RCC 7860 (cell line): ENCODE results near the gene MRPS9.

Experiments
- DNase-seq: peaks from one replicate; pipeline ENCODE4 v3.0.0-alpha.2; 2015; ENCODE audit warnings: low spot score
- FAIRE-seq: peaks from 2 replicates; lab custom pipeline; 2012; peaks lifted over from hg19 to GRCh38; lab: Jason Lieb, UNC

MRPS9 gene

DNA sequence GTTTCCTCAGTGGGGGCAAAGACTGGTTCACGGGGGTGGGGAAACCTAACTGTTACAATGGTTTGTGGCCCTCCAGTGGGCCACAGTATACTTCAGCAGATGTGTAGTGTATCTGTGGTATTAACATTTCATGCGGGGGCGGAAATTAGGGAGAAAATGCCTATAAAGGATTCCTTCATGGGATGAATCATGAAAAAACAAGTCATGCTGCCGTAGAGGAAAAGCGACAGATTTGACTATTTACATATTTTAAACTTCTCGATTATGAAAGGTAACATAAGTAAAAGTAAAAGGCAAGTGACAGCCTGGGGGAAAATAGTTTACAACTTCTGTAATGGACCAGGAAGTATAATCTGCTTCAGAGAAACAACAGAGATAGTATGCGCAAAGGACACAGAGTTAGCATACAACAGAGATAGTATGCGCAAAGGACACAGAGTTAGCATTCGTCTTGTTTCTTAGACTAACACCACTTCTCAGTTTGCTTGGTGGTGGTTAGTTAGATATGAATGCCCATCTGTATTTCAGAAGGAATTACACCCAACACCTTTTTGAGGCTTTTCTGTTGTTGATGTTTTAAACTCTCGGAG, 41.1 kb downstream of the MRPS9 start:
- FAIRE-seq (no peak), DNase-seq (no peak)

- no peak for FAIRE-seq
These were observed 42.6 kb downstream of the MRPS9 start for GRCh38 chr2:105080461-105080860.

GRCh38 chr2:105081006-105081601, 43.2 kb downstream of the MRPS9 start:
- DNase-seq: no peak
- no peak for FAIRE-seq

More at GRCh38 chr2:105080461-105080860, 42.6 kb downstream of the MRPS9 start:
- no peak for DNase-seq

- FAIRE-seq (no peak), DNase-seq (no peak)
These were observed 44.2 kb downstream of the MRPS9 start for GRCh38 chr2:105082107-105082506.

GRCh38 chr2:105085525-105085924, 47.7 kb downstream of the MRPS9 start:
- DNase-seq (no peak), FAIRE-seq (no peak)

DNA sequence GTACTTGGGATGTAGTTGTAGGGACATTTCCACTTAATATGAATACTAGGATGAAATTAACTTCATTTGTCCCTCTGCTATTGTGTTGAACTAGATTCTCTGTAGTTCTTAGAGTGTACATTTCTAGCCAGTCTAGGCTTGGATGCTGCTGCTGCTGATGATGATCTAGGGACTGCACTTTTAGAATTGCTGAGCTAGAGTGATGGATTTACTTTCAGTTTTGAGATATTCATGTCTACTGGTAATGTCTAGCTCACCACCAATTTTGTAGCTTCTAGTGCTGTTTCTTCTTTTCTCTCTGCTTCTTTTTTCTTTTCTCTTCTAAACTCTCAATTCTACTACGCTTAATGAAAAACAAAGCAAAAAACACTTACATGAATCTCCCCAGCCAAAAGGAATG, 49.4 kb downstream of the MRPS9 start:
- DNase-seq: no peak
- FAIRE-seq: no peak

GRCh38 chr2:105090091-105090490, 52.2 kb downstream of the MRPS9 start:
- no peak for FAIRE-seq
- DNase-seq: no peak

GRCh38 chr2:105092797-105093196, 54.9 kb downstream of the MRPS9 start:
- DNase-seq: no peak
- no peak for FAIRE-seq

GRCh38 chr2:105099153-105099552, 61.3 kb downstream of the MRPS9 start:
- DNase-seq (no peak), FAIRE-seq (no peak)

GRCh38 chr2:105100046-105100840, 62.4 kb downstream of the MRPS9 start:
- DNase-seq (no peak), FAIRE-seq (no peak)

- FAIRE-seq (no peak), DNase-seq (no peak)
These were observed 64.1 kb downstream of the MRPS9 start for GRCh38 chr2:105102001-105102400.

- peak; percentile 87 for DNase-seq
These were observed 65.1 kb downstream of the MRPS9 start for GRCh38 chr2:105102963-105103421.

DNA sequence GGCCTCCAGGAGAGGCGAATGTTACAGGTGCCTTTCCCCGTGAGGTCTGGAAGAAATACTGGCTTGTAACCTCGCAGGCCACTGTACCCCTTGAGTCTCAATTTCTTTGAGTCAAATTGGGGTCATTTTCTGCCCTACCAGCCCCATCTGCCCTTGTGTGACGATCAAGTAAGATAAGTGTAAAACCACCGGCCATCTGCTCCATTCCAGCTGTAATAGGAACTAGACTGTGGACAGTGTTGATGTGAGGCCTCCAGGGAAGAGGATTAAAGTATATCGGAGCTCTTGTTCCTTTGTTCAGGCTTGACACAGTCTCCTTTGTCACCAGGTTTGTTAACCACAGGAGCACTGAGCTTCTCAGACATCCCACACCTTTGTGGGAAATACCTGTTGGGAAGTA, 65.6 kb downstream of the MRPS9 start:
- DNase-seq: no peak

More at GRCh38 chr2:105102963-105103421, 65.1 kb downstream of the MRPS9 start:
- FAIRE-seq: peak; percentile 74

GRCh38 chr2:105104208-105104731, 66.4 kb downstream of the MRPS9 start:
- FAIRE-seq (peak; percentile 77), DNase-seq (peak; percentile 87)

More for the DNA sequence above, 65.6 kb downstream of the MRPS9 start:
- no peak for FAIRE-seq

DNA sequence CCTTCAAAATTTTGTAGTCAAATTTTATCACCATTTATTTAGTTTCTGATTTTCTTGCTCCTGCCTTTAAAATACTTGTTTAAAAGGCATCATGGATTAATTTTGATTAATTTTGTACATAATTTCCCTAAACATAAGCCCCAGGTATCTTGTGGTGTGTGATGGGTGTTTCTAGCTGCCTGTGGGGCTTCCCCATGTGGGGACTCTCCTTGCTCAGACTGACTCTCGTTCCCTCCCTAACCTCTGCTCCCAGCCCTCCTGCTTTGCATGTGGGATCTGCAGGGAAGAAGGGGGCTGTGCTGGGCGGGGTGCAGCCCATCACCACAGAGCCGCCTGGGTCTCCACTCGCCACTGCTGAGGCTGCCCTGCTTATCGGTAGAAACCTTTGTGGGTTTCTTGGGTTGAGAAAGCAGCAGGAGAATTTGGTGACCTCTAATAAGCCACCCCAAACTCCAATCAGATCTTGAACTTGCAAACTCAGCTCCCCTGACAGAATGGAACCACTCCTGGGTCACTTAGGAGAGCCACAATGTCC, 72.5 kb downstream of the MRPS9 start:
- FAIRE-seq: no peak
- DNase-seq: no peak

DNA sequence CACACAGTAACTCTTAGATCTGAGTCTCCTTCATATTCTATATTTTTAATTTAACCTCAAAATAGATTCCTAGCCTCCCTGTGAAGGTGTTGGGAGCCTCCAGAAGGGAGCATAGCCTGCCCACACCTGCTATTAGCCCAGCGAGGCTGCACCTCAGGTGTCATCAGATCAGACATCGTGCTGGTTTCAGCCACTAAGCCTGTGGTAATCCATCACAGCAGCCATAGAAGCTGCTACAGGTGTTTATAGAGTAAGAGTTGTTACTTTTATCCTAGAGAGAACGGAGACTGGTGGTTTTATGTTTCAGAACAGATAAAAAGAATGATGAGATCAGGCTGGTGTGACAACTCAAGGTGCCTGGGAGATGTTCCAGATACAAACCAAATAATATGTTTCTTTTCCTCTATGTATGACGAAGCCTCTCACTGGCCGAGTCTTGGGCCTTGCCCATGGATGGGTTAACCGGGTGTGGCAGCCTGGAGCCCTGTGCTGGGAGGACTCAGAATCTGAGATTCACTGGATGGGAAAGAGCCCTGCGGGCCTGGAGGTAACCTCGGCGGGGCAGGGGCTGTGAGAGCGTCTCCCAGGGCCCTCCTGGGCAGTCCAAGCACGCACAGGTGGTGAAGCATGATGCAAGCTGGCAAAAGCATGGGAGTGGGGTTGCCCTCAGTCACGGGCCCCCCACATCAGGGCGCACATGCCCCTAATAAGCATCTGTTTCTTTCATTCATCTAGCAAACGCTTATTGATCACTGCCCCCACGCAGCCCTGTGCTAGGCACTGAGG, 73.7 kb downstream of the MRPS9 start:
- no peak for FAIRE-seq
- no peak for DNase-seq

- no peak for FAIRE-seq
- no peak for DNase-seq
These were observed 74.5 kb downstream of the MRPS9 start for GRCh38 chr2:105112345-105112744.

- DNase-seq (no peak), FAIRE-seq (no peak)
These were observed 75.9 kb downstream of the MRPS9 start for GRCh38 chr2:105113616-105114291.

GRCh38 chr2:105114551-105114950, 76.7 kb downstream of the MRPS9 start:
- peak; percentile 65 for DNase-seq
- peak; percentile 85 for FAIRE-seq

GRCh38 chr2:105116348-105116747, 78.5 kb downstream of the MRPS9 start:
- FAIRE-seq (no peak), DNase-seq (no peak)
